T-cell (primary cell): ENCODE measurements around the gene POFUT2. TPM values are rescaled to one million over a fixed set of nuclear protein-coding genes. Genes with fewer than 3 reads are reported as not detected.

Experiments used
- ATAC-seq, 4 experiments: fragments of 200-7000 bp in 3 of 4; fragments of 150-1000 bp in 1 of 4; cut with Tn5 transposase; replicated peaks in 1 of 4; 1 replicate in 3 of 4; 2 replicates in 1 of 4; pipeline ENCODE4 v1.10.0; 2021; ENCODE audit warnings: moderate library complexity in 3 of 4, mild to moderate bottlenecking in 2 of 4, moderate number of reproducible peaks in 1 of 4
- CTCF ChIA-PET, 2 donors: fragments of 300-600 bp; sonication (Branson Sonifier 250); formaldehyde crosslinking; loops; one replicate each; lab custom pipeline; 2022; ENCODE audit warnings: antibody characterized with exemption in 2 of 2; lab: Charles Lee
- POLR2A ChIA-PET, 2 donors: fragments of 300-600 bp; sonication (Branson Sonifier 250); formaldehyde crosslinking; loops; one replicate each; lab custom pipeline; 2022; ENCODE audit warnings: antibody characterized with exemption in 2 of 2; lab: Charles Lee
- DNase-seq, 35 experiments: peaks; one replicate each; pipeline versions ENCODE4 v3.0.0 to v3.0.0-alpha.2; 2013 to 2023
- H3K27ac ChIP-seq: one replicate; pipeline ENCODE4 v1.5.1; 2013; ENCODE audit warnings: low read length
- H3K27me3 ChIP-seq, 2 experiments: replicated peaks in 1 of 2; 1 replicate in 1 of 2; 2 replicates in 1 of 2; pipeline versions ENCODE4 v1.6.1 to v1.7.0; 2013; ENCODE audit warnings: low read length in 1 of 2, mixed read lengths in 1 of 2; ENCODE audit not compliant: control insufficient read depth in 2 of 2, insufficient read depth in 2 of 2; ENCODE audit errors: extremely low read depth in 1 of 2
- H3K36me3 ChIP-seq, 2 donors: 1 replicate in 1 of 2; 2 replicates in 1 of 2; pipeline versions ENCODE4 v1.6.1 to v1.7.0; 2013; ENCODE audit warnings: low read length in 1 of 2; ENCODE audit not compliant: control insufficient read depth in 2 of 2, insufficient read depth in 1 of 2; ENCODE audit errors: extremely low read depth in 1 of 2
- H3K4me1 ChIP-seq, 2 experiments: 1 replicate in 1 of 2; 2 replicates in 1 of 2; pipeline versions ENCODE4 v1.6.1 to v1.7.0; 2013; ENCODE audit warnings: low read length in 2 of 2, mixed read lengths in 1 of 2; ENCODE audit not compliant: insufficient read depth in 2 of 2, control insufficient read depth in 1 of 2; ENCODE audit errors: extremely low read depth in 1 of 2
- H3K4me3 ChIP-seq, 2 donors: 1 replicate in 1 of 2; 2 replicates in 1 of 2; pipeline versions ENCODE4 v1.5.1 to v1.7.0; 2013; ENCODE audit warnings: mild to moderate bottlenecking in 2 of 2, low read length in 1 of 2, moderate library complexity in 1 of 2; ENCODE audit not compliant: control insufficient read depth in 1 of 2; ENCODE audit errors: extremely low read depth in 1 of 2
- H3K9me3 ChIP-seq: 2 replicates; pipeline ENCODE4 v1.7.0; 2013
- H3K27ac Mint-ChIP-seq, 2 donors: one replicate each; pipeline ENCODE4 v1.8.0; 2020 to 2021; ENCODE audit warnings: mild to moderate bottlenecking in 2 of 2, mixed read lengths in 2 of 2
- H3K27me3 Mint-ChIP-seq, 2 donors: one replicate each; pipeline ENCODE4 v1.8.0; 2021 to 2022; ENCODE audit warnings: mixed read lengths in 2 of 2
- H3K36me3 Mint-ChIP-seq: one replicate; pipeline ENCODE4 v1.8.0; 2021; ENCODE audit warnings: mixed read lengths
- H3K4me1 Mint-ChIP-seq, 3 donors: one replicate each; pipeline ENCODE4 v1.8.0; 2020 to 2022; ENCODE audit warnings: mixed read lengths in 3 of 3, mild to moderate bottlenecking in 1 of 3
- H3K4me3 Mint-ChIP-seq, 3 donors: one replicate each; pipeline ENCODE4 v1.8.0; 2020 to 2022; ENCODE audit warnings: mild to moderate bottlenecking in 3 of 3, mixed read lengths in 3 of 3, moderate library complexity in 3 of 3
- H3K9me3 Mint-ChIP-seq, 3 donors: one replicate each; pipeline ENCODE4 v1.8.0; 2020 to 2022; ENCODE audit warnings: mixed read lengths in 3 of 3
- WGBS: methylation state at CpG from one replicate; pipeline ENCODE4 v1.1.5; 2013; ENCODE audit warnings: missing lambda C conversion rate; ENCODE audit not compliant: insufficient coverage; 5-methylcytosine and 5-hydroxymethylcytosine counted together
- total RNA-seq, 35 experiments: library from RNA in 6 of 35; stranded (reverse) in 6 of 35; fragments of 120-200 nt in 1 of 35; gene quantifications; one replicate each; pipeline versions ENCODE4 v1.2.1 to v1.2.4 and lab custom pipeline; 2013 to 2026

Gene POFUT2
- total RNA-seq, 5 donors from 2014 or later (not counting 1 experiment from before 2014, with no cell fraction given), result 43.0 to 51.3 (median 44.6) TPM

DNA sequence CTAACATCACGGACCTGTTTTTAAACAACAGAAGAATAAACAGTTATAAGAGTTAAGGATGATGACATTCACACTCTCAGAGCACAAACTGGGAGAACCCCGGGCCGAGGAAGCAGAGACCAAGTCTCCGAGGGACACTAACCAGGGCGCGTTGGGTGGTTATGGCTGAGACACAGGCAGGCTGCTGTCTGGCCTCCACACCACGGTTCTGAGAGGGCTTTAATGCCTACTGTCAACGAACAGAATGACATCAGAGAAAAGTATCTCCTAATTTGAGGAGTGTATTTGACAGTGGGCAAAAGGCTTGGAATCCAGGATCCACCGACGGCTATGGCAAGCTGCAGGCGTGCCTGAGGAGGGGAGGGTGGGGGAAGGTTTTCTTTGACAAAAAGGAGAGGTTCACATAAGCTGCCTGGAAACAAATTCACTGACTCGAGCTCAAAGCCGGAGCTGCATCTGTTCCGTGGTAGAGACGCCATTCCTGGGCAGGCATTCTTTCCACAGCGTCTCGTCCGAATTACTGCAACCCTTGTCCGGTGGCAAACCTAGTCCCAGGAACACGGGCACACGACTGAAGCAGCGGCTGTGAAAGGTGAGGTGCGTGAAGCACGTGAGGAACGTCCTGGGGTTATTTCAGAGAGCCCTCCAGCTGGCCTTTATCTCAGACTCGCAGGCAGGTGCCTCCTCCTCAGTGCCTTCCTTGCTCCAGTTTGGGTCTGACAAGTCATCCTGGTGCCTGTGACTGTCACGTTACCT, 9.4 kb downstream of the POFUT2 start:
- Histone ChIP-seq H3K27me3 (no peaks in the 10 kb centered on the region), H3K4me1 (no peaks in the 10 kb centered on the region), H3K27ac (no peak overlapping the region), H3K36me3 (peaks cover 17 to 62% of the 10 kb centered on the region in 2 donors), H3K9me3 (no peaks in the 10 kb centered on the region), H3K4me3 (no peak overlapping the region)
- peak in 1 of 35 experiments; percentile 1 for DNase-seq
- WGBS, result 94% methylated on average over 23 of the region's 27 CpGs
- no peak overlapping the region for H3K27ac Mint-ChIP-seq
- POLR2A ChIA-PET, result no interaction called here
- H3K9me3 Mint-ChIP-seq, result no peaks in the 10 kb centered on the region
- H3K27me3 Mint-ChIP-seq, result no peaks in the 10 kb centered on the region
- ATAC-seq, result no peak
- H3K4me1 Mint-ChIP-seq, result peaks cover 0 to 9% (median 3%) of the 10 kb centered on the region in 3 donors
- H3K4me3 Mint-ChIP-seq, result no peak overlapping the region
- H3K36me3 Mint-ChIP-seq, result peaks cover 21% of the 10 kb centered on the region
- CTCF ChIA-PET, result interaction anchor here in 1 of 2 donors (0.6 kb wide), 1 partner anchor 12 kb away, joined by 4 read pairs; no protein-coding TSS in a partner anchor

GRCh38 chr21:45277101-45278045, 10.3 kb downstream of the POFUT2 start:
- Mint-ChIP-seq H3K4me3 (no peak overlapping the region), H3K9me3 (no peaks in the 10 kb centered on the region), H3K4me1 (peaks cover 0 to 9% (median 3%) of the 10 kb centered on the region in 3 donors), H3K27me3 (no peaks in the 10 kb centered on the region), H3K27ac (no peak overlapping the region), H3K36me3 (peaks cover 20% of the 10 kb centered on the region)
- H3K27ac ChIP-seq, result no peak overlapping the region
- no peaks in the 10 kb centered on the region for H3K9me3 ChIP-seq
- H3K4me3 ChIP-seq, result no peak overlapping the region
- peaks cover 15 to 57% of the 10 kb centered on the region in 2 donors for H3K36me3 ChIP-seq
- CTCF ChIA-PET, result no interaction called here
- 97% methylated on average over 40 of the region's 48 CpGs for WGBS
- no peaks in the 10 kb centered on the region for H3K4me1 ChIP-seq
- DNase-seq, result peak in 1 of 35 experiments; percentile 1
- POLR2A ChIA-PET, result no interaction called here
- H3K27me3 ChIP-seq, result no peaks in the 10 kb centered on the region
- ATAC-seq, result no peak

DNA sequence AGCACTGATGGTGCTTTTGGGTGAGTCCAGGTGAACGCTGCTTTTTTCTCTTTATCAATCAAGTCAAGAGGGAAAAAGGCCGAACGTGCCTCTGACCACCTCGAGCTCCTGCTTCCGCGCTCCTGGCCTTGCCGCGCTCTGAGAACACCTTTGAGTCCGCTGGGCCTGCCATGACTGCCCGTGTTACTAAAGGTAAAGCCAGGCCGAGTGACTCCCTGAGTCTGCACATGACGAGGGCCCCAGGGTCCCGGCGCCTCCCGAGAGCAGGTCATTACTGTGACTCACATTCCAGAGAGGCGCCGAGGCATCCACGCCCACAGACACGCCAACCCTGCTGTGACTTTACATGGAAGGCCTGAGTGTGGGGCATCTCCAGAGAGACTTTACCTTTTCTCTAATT, 11.1 kb downstream of the POFUT2 start:
- Mint-ChIP-seq H3K4me3 (no peak overlapping the region), H3K9me3 (no peaks in the 10 kb centered on the region), H3K27ac (no peak overlapping the region), H3K27me3 (no peaks in the 10 kb centered on the region), H3K36me3 (peaks cover 20% of the 10 kb centered on the region), H3K4me1 (peaks cover 0 to 9% (median 3%) of the 10 kb centered on the region in 3 donors)
- H3K27me3 ChIP-seq, result no peaks in the 10 kb centered on the region
- no peak overlapping the region for H3K4me3 ChIP-seq
- DNase-seq (no peak), ATAC-seq (no peak)
- 93% methylated on average over 13 of the region's 19 CpGs for WGBS
- peaks cover 15 to 57% of the 10 kb centered on the region in 2 donors for H3K36me3 ChIP-seq
- ChIA-PET CTCF (no interaction called here), POLR2A (no interaction called here)
- peaks cover 3% of the 10 kb centered on the region for H3K9me3 ChIP-seq
- no peak overlapping the region for H3K27ac ChIP-seq
- no peaks in the 10 kb centered on the region for H3K4me1 ChIP-seq

- Histone ChIP-seq H3K4me3 (no peak overlapping the region), H3K27ac (no peak overlapping the region), H3K27me3 (no peaks in the 10 kb centered on the region), H3K4me1 (peaks cover 0 to 20% of the 10 kb centered on the region in 2 experiments), H3K36me3 (peaks cover 13 to 45% of the 10 kb centered on the region in 2 donors), H3K9me3 (peaks cover 3% of the 10 kb centered on the region)
- no peak overlapping the region for H3K4me3 Mint-ChIP-seq
- H3K9me3 Mint-ChIP-seq, result no peaks in the 10 kb centered on the region
- ChIA-PET POLR2A (interaction anchor here in 1 of 2 donors (0.6 kb wide), 1 partner anchor 618 kb away, joined by 7 read pairs; no protein-coding TSS in a partner anchor), CTCF (interaction anchor here (0.8 to 1.2 kb wide), 2 partner anchors 8 to 13 kb away, joined by 3 read pairs; no protein-coding TSS in a partner anchor)
- H3K36me3 Mint-ChIP-seq, result peaks cover 21% of the 10 kb centered on the region
- H3K27ac Mint-ChIP-seq, result no peak overlapping the region
- DNase-seq (no peak), ATAC-seq (no peak)
- 96% methylated on average over 7 of the region's 13 CpGs for WGBS
- peaks cover 15 to 22% (median 21%) of the 10 kb centered on the region in 3 donors for H3K4me1 Mint-ChIP-seq
- no peaks in the 10 kb centered on the region for H3K27me3 Mint-ChIP-seq
These were observed 17.3 kb downstream of the POFUT2 start for GRCh38 chr21:45270306-45270821.

- Mint-ChIP-seq H3K27ac (no peak overlapping the region), H3K4me1 (peaks cover 15 to 22% (median 20%) of the 10 kb centered on the region in 3 donors), H3K36me3 (peaks cover 21% of the 10 kb centered on the region), H3K9me3 (no peaks in the 10 kb centered on the region), H3K27me3 (no peaks in the 10 kb centered on the region), H3K4me3 (no peak overlapping the region)
- Histone ChIP-seq H3K27me3 (no peaks in the 10 kb centered on the region), H3K36me3 (peaks cover 18 to 46% of the 10 kb centered on the region in 2 donors), H3K27ac (no peak overlapping the region), H3K4me1 (peaks cover 0 to 25% of the 10 kb centered on the region in 2 experiments), H3K9me3 (peaks cover 3% of the 10 kb centered on the region), H3K4me3 (no peak overlapping the region)
- ChIA-PET CTCF (no interaction called here), POLR2A (no interaction called here)
- WGBS, result 98% methylated on average over 11 of the region's 13 CpGs
- DNase-seq (no peak), ATAC-seq (no peak)
These were observed 17.8 kb downstream of the POFUT2 start for GRCh38 chr21:45269861-45270260.

GRCh38 chr21:45267390-45267760, 20.3 kb downstream of the POFUT2 start:
- POLR2A ChIA-PET, result interaction anchor here in 1 of 2 donors (0.5 kb wide), 1 partner anchor 70 kb away, joined by 3 read pairs; no protein-coding TSS in a partner anchor
- peaks cover 3% of the 10 kb centered on the region for H3K9me3 ChIP-seq
- peak overlapping the region; percentile 74 to 84 for H3K27ac Mint-ChIP-seq
- WGBS, result 98% methylated on average over 16 of the region's 16 CpGs
- H3K9me3 Mint-ChIP-seq, result no peaks in the 10 kb centered on the region
- H3K4me3 Mint-ChIP-seq, result no peak overlapping the region
- CTCF ChIA-PET, result no interaction called here
- DNase-seq (peak in 1 of 35 experiments; percentile 3), ATAC-seq (no peak)
- peaks cover 15 to 22% (median 20%) of the 10 kb centered on the region in 3 donors for H3K4me1 Mint-ChIP-seq
- no peak overlapping the region for H3K4me3 ChIP-seq
- H3K36me3 ChIP-seq, result peaks cover 28 to 59% of the 10 kb centered on the region in 2 donors
- H3K27ac ChIP-seq, result peak overlapping the region; percentile 63
- H3K4me1 ChIP-seq, result peaks cover 0 to 27% of the 10 kb centered on the region in 2 experiments
- no peaks in the 10 kb centered on the region for H3K27me3 Mint-ChIP-seq
- no peaks in the 10 kb centered on the region for H3K27me3 ChIP-seq
- H3K36me3 Mint-ChIP-seq, result peaks cover 30% of the 10 kb centered on the region
